Fibroblast of skin of right quadriceps (primary cell): ENCODE measurements around the gene CAMTA2.

Experiments used
- DNase-seq: peaks from one replicate; pipeline ENCODE4 v3.0.0-alpha.2; 2013

CAMTA2 gene

GRCh38 chr17:4967539-4968485 is 19.7 kb downstream of the CAMTA2 start, which contains the start of gene SPAG7:
Gene SPAG7 (minus strand): TSS chr17:4967817. CDS start chr17:4967804, 13 bp downstream.
- peak; percentile 98 for DNase-seq

DNA sequence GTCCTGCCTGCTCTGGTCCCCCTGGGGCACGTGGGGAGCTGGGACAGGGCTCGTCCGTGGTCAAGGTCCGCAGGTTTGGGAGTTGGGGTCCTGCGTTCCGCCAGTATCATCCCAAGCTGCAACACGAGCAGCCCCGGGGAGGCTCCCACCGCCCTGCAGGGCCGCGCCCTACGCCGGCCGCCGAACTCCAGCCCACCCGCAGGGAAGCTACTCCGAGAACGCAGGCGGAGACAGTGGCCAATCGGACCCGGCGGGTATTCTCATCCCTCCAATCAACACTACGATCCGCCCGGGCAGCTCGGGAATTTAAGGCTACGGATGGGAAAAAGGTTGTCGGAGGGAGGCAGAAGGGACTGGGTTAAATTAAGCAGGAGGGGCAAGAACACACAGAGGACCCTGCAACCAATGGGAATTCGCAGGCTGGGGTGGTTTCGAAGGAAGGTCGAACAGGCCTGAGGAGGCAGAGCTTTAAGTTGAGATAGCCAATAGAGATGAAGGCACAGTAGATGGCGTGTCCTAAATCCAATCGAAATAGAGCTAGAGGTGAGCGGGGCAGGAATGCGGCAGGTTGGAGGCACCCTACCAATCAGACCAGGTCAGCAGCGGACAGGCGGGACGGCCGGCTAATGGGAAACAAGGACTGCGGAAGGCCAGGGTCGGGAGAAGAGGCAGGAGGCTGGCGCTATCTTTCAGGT is 20.5 kb downstream of the CAMTA2 start:
- DNase-seq: peak; percentile 100

- DNase-seq: no peak
These were observed 22.0 kb downstream of the CAMTA2 start for GRCh38 chr17:4965311-4965986.

DNA sequence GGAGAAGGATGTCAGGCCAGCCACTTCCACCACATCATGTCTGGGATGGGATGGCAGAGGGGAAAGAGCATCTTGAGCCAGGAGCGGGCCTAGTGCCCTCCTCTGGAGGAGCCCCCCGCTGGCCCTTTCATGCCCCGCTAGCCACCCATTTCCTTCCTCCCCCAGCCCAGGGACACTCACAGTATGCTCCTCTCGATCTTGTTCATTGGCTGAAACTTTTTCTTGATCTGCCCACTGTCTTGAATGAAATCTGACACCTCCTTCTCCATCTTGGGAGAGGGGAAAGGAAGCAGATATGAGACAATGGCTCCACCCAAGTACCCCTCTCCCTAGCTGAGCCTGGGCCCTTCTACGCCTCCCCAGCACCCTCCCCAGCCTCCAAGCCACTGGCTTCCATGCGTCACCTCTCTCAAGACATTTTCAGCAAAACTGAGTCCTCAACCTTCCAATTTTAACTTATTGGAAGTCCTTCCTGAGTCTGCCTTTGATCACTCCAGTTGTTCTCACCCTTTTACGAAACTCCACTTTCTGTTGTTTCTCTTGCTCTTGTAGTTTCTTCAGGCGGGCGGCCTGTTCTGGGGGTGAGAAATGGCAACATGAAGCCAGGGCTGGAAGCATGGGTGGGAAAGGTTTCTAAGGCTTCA is 27.1 kb downstream of the CAMTA2 start:
- DNase-seq: no peak

DNA sequence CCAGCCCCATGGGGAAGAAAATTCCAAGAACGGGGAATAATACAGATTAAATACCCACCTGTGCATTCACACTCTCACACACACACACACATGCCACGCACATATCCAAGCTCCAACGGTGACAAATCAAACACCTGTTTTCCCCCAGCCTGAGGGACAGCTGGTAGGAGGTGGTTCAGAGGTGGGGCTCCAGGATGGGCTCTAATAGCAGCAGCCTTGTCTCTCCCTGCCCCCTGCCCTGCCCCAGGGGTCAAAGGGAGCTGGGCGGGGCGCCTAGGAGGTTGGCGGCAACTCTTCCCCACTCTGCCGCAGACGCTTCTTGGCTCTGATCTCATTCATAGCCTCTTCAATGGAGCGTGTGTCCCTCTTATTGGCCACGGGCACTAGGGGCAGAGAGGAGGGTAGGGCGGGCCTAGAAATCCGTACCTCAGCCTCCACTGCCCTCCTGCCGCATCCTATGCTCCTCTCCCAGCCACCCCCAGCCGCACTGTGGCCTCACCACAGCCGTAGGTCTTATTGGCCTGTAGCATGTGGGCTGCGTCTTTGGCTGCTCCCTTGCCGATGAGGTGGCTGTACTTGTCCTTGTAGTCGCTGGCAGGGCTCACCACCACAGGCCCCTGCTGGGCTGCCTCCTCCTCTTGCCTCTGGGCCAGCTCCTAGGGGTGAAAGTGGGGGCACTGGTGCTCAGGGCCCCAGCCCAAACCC is 28.1 kb downstream of the CAMTA2 start:
- no peak for DNase-seq

DNA sequence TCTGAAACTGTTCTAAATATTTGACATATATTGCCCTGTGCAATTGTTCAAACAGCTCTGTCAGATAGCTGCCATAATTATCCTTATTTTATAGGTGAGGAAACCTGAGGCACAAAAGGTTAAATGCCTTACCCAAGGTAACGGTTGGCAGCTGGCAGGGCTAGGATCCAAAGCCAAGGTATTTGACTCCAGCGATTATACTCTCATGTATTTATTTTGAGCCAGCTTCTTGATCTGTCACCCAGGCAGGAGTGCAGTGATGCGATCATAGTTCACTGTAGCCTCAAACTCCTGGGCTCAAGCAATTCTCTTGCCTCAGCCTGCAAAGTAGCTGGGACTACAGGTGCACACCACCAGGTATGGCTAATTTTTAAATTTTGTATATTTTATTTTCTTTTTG is 29.4 kb downstream of the CAMTA2 start:
- no peak for DNase-seq

DNA sequence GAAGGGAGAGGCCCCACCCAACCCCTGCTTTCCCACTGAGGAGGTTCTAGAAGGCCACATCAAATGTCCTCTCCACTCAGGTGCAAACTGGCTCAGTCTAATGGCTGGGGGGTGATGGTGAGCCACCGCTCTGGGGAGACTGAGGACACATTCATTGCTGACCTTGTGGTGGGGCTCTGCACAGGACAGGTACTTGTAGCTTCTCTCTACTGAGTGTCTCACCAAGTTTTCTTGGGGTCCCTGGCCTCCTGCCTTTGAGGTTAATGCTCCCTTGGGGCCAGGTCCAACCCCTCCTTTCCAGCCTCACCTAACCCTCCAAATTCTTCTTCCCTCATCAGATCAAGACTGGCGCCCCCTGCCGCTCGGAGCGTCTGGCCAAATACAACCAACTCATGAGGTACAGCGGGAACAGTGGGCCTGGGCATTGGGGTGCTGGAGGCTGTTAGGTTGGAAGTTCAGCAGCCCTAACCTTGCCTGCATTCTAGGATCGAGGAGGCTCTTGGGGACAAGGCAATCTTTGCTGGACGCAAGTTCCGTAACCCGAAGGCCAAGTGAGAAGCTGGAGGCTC is 30.9 kb downstream of the CAMTA2 start:
- DNase-seq: no peak

- DNase-seq: no peak
These were observed 32.4 kb downstream of the CAMTA2 start for GRCh38 chr17:4955091-4955490.

- DNase-seq: peak; percentile 46
These were observed 34.0 kb downstream of the CAMTA2 start for GRCh38 chr17:4953451-4953961.

DNA sequence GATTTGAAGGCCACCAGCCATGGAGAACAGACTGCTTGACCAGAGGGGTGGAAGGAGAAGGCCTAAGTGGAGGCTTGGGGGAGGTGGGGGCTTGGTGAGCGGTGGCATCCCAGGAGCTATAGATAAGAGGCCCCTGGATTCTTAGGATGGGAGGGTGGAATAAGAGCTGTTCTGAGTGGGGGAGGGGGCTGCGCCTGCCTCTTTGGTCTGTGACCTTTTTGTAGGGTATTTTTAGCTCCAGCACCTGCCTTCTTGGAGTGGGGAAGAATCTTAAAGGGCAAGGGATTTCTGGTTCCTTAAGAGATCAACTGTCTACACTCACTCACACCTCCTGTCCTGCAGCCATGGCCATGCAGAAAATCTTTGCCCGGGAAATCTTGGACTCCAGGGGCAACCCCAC is 36.0 kb downstream of the CAMTA2 start:
- no peak for DNase-seq

- DNase-seq: no peak
These were observed 36.7 kb downstream of the CAMTA2 start, which contains the start of gene ENO3 for GRCh38 chr17:4950746-4951204. Gene ENO3 (plus strand): TSS chr17:4951119. CDS start chr17:4951830, 711 bp downstream.

DNA sequence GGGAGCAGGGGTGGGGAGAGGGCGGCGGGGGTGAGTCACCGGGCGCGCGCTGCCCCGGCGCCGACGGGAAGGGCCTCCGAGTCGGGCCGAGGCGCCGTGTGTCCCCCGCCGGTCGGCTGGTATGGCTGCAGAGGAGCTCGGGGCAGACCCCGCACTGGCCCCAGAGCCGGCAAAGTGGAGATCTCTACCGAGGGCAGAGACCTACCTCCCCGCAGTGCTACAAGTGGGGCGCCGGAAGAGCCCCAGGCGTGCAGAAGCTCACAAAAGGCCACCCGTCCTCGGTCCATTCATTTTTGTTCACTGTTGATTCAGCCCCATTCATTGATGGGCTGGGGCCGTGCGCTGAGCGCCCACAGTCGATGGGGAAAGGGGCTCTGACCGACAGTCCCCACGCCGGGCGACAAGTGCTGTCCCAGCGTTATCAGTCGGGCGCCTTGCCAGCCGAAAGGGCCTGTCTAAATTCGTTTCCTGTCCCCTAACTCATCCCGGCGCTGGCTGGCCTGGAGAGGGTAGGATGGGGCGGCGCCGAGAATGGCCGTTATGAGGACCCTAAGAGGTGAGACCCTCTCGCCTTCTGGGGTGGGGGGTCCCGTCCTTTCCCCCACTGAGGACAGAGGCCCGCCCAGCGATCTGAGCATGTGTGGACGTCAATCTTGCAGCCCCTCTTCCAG is 37.3 kb downstream of the CAMTA2 start:
- no peak for DNase-seq

DNA sequence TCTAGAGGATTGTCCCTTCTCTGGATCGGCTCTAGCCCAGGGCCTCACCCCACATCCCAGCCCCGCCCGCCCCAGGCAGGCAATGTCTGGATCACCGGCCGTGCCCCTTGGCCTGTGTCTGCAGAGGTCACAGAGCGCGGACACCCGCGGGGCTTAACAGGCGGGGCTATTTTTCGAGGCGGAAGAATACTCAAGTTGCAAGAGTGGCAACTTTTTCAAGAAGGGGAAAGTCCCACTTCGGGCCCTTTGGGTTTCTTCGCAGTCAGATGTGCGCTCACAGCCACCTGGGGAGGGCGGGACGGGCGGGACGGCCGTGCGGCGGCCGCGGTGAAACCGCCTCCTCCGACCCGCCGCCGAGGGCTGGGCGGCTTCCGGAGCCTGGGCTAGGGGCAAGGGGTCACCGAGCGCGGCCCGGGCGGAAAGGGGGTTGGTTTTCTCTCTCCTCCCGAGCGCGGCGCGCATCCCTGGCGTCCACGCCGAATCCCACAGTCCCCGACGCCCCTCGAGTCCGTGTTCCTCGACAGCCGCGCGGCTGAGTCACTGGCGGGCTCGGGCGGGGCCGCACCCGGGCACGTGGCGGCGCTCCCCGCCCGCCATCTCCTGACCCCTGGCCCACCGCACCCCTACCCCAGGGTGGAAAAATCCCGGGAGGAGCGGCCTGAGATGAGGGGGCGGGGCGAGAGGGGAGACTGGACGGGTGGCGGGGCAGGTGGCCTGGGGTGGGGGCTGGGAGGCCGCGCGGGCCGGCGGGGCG is 38.0 kb downstream of the CAMTA2 start:
- peak; percentile 72 for DNase-seq

DNA sequence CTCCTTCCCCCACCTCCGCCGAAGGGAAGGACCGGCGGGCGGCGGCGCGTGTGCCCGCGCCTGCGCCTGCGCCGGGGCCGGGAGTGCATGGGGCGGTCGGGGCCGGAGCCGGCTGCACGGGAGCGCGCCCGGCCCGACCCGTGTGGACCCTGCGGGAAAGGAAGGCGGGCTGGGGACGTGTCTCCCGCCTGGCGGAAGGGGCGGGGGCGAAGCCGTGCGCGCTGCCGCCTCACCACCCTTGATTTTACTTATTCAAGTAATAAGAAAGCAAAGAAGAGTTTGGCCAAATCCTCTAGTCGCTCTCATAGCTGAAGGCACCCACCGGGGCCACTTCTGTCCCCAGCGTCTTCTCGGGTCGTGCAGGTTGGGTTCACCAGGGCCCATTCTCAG is 38.5 kb downstream of the CAMTA2 start:
- peak; percentile 93 for DNase-seq

GRCh38 chr17:4948166-4948930 is 39.1 kb downstream of the CAMTA2 start, which contains the start of gene PFN1:
Gene PFN1 (minus strand): TSS chr17:4948530. CDS start chr17:4948394, 136 bp downstream.
- peak; percentile 96 for DNase-seq

DNA sequence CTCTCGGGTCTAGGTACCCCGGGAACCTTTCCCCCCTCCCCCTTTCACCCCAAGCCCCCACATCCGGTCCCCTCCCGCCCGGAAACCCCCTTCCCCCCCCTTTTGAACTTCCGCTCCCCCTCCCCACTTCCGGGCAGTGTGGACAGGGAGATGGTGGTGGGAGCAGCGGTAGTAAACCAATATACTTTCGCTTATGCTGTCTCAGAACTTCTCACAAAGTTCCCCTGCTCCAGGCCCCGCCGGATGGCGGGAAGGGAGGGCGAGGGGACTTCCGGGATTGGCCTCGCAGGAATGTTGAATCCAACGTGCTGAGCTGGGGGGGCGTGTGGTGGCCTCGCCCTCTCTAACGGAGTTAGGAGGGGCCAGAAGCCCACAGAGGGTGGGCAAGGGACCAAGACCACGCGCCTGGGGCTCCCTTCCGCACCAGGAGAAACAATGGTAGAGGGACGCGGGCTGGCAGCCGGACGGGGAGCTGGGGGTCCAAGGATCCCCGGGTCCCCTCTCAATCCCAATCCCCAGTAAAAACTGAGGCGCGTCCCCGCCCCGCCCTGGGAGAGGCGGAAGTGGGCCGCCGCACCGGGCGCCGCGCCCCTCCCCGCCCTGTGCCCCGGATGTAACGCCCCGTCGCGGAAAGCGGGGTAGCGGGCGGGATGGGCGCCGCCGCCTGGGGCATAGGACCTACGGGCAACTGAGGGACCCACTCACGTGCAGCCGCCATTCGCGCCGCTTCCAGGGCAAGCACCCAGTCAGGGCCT is 39.9 kb downstream of the CAMTA2 start:
- peak; percentile 62 for DNase-seq

DNA sequence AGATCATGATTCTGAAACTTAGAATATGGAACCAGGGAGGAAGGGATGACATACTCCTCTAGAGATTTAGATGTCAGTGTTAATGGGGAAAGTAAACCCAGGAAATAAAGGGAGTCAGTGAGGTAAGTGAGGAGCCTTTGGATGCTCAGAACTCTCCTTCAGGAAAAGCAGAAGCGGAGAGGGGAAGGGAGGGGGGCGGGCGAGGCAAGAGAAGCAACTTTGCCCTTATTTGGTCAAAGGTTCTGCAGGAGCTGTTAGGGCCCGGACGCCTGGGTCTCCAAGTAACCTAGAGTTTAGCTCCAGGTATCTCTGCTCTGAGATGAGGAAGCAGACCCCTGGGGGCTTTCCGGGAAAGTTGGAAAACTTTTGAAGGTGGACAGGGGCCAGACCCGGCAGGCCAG is 40.5 kb downstream of the CAMTA2 start:
- no peak for DNase-seq

GRCh38 chr17:4946312-4946976 is 41.0 kb downstream of the CAMTA2 start:
- no peak for DNase-seq
